SK-N-SH treated with all-trans-retinoic acid at 6 μM for 48 hours (cell line): Measurements from ENCODE around the gene EXOC1.

Source experiments
- ATAC-seq: fragments of 200-7000 bp; cut with Tn5 transposase; 3 replicates; pipeline ENCODE4 v1.9.1; 2020; ENCODE audit warnings: mild to moderate bottlenecking, moderate library complexity
- CREB5 ChIP-seq: fragments of 250-450 bp; sonication (Bioruptor Pico); IDR thresholded peaks from 2 replicates; pipeline ENCODE4 v1.5.1; 2020; ENCODE audit warnings: low read depth, mild to moderate bottlenecking, moderate library complexity
- ESRRG ChIP-seq: fragments of 250-450 bp; sonication (Bioruptor Pico); IDR thresholded peaks from 2 replicates; pipeline ENCODE4 v1.6.1; 2021; ENCODE audit warnings: mild to moderate bottlenecking
- GLIS3 ChIP-seq: fragments of 250-450 bp; sonication (Bioruptor Pico); IDR thresholded peaks from 2 replicates; pipeline ENCODE4 v1.5.0; 2020; ENCODE audit warnings: mild to moderate bottlenecking, moderate library complexity
- ISL1 ChIP-seq: fragments of 250-450 bp; sonication (Bioruptor Pico); IDR thresholded peaks from 2 replicates; pipeline ENCODE4 v2.1.2; 2022; ENCODE audit warnings: mild to moderate bottlenecking, moderate library complexity
- RARB ChIP-seq: fragments of 250-450 bp; sonication (Bioruptor Pico); IDR thresholded peaks from 2 replicates; pipeline ENCODE4 v1.8.0; 2021; ENCODE audit warnings: mild to moderate bottlenecking, moderate library complexity
- TCF4 ChIP-seq: fragments of 250-450 bp; sonication (Bioruptor Pico); IDR thresholded peaks from 2 replicates; pipeline ENCODE4 v1.8.0; 2021; ENCODE audit warnings: mild to moderate bottlenecking, moderate library complexity, borderline replicate concordance
- TSHZ2 ChIP-seq: fragments of 250-450 bp; sonication (Bioruptor Pico); IDR thresholded peaks from 2 replicates; pipeline ENCODE4 v1.5.0; 2020; ENCODE audit warnings: mild to moderate bottlenecking, moderate library complexity
- ZFP3 ChIP-seq: fragments of 250-450 bp; sonication (Bioruptor Pico); IDR thresholded peaks from 2 replicates; pipeline ENCODE4 v1.5.0; 2020; ENCODE audit warnings: mild to moderate bottlenecking, moderate library complexity
- ZFP30 ChIP-seq: fragments of 450-650 bp; formaldehyde crosslinking; IDR thresholded peaks from 2 replicates; pipeline ENCODE4 v1.5.0; 2022; ENCODE audit warnings: mild to moderate bottlenecking, moderate library complexity
- ZNF565 ChIP-seq: fragments of 450-650 bp; formaldehyde crosslinking; conservative IDR thresholded peaks from 2 replicates; pipeline ENCODE4 v1.5.0; 2020; ENCODE audit warnings: low read depth, mild to moderate bottlenecking, moderate library complexity
- ZNF70 ChIP-seq: fragments of 450-650 bp; formaldehyde crosslinking; IDR thresholded peaks from 2 replicates; pipeline ENCODE4 v1.5.0; 2020; ENCODE audit warnings: mild to moderate bottlenecking, moderate library complexity

EXOC1 gene

GRCh38 chr4:55927803-55928437 lies 74.5 kb downstream of the EXOC1 start:
- ATAC-seq = no peak

GRCh38 chr4:55928846-55929245 lies 75.4 kb downstream of the EXOC1 start:
- ATAC-seq = no peak
- no peak for TF ChIP-seq TCF4
- no peak for TF ChIP-seq TSHZ2

More at GRCh38 chr4:55927803-55928437, 74.5 kb downstream of the EXOC1 start:
- TF ChIP-seq ZNF565 (CRISPR knock-in tag) (no peak), ISL1 (CRISPR knock-in tag) (no peak), ZFP3 (CRISPR knock-in tag) (no peak), TSHZ2 (no peak), TCF4 (no peak), ZNF70 (CRISPR knock-in tag) (no peak), RARB (CRISPR knock-in tag) (no peak), CREB5 (CRISPR knock-in tag) (no peak), ZFP30 (CRISPR knock-in tag) (no peak), GLIS3 (CRISPR knock-in tag) (no peak), ESRRG (CRISPR knock-in tag) (no peak)

DNA sequence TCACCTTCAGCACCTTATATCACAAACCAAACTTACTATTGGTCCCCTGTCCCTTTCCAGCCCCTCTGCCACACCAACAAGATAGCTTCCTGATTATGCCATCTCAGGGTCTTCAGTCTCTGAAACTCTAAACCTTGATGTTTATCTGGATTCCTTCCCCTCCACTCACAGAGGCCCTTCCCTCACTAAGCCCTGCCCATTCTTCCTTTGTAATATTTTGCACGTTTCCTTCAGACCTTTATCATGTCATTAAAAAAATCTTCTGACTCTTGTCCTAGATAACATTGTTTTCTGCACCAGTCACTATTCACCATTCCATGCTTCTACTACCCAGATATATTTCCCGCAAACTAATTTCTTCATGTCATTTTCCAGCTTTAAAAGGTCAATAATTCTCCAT lies 77.6 kb downstream of the EXOC1 start:
- no peak for ATAC-seq

More for the DNA sequence above, 77.6 kb downstream of the EXOC1 start:
- no peak for TF ChIP-seq GLIS3 (CRISPR knock-in tag)
- no peak for TF ChIP-seq ISL1 (CRISPR knock-in tag)
- TF ChIP-seq CREB5 (CRISPR knock-in tag) = no peak
- no peak for TF ChIP-seq TSHZ2
